Activated naive CD4-positive, alpha-beta T cell treated with anti-CD3 and anti-CD28 coated beads, Interleukin-2, amount 10 ng/mL, durations not matched to agents 5 hours and 36 hours (primary cell): ENCODE data around the gene RAD23A. TPM values are rescaled to one million over a fixed set of nuclear protein-coding genes. Genes with fewer than 3 reads are reported as not detected.

ENCODE experiments used
- microRNA-seq: library from miRNA; unstranded; fragments of <30 nt; microRNA quantifications from one replicate; pipeline ENCODE4 v1.2.0, GENCODE V29; 2022; ENCODE audit warnings: borderline microRNAs expressed, borderline replicate concordance
- total RNA-seq, 2 experiments: library from RNA; stranded (reverse); gene quantifications; one replicate each; pipeline ENCODE4 v1.2.3, GENCODE V29; 2021

The RAD23A gene
- 100 to 1,000 TPM in 1 of 2 experiments, 10 to 100 TPM in 1; 97.6 to 113 TPM for total RNA-seq

DNA sequence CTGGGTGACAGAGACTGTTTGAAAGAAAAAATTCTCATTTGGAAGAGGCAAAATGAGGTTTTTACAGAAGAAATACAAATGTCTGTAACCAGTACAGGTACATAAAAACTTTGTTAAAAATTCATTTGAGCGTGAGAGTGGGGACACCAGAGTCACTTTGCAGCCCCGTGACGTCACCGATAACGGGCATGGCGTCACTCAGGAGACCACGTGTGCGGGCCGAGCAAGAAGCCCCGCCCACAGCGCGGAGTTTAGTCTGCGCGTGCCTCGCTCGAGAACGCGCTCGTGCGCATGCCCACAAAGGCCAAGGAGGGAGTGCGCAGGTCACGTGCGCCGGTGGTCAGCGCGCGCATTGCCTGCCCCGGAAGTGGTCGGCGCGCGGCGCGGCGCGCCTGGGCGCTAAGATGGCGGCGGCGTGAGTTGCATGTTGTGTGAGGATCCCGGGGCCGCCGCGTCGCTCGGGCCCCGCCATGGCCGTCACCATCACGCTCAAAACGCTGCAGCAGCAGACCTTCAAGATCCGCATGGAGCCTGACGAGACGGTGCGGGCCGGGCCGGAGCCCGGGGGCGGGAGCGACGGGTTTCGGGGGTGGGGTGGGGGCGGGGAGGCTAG is at the start of gene RAD23A:
Gene RAD23A (plus strand): TSS at position 384 of the 613 bp plus-strand sequence. CDS start 87 bp downstream, at position 471.

DNA sequence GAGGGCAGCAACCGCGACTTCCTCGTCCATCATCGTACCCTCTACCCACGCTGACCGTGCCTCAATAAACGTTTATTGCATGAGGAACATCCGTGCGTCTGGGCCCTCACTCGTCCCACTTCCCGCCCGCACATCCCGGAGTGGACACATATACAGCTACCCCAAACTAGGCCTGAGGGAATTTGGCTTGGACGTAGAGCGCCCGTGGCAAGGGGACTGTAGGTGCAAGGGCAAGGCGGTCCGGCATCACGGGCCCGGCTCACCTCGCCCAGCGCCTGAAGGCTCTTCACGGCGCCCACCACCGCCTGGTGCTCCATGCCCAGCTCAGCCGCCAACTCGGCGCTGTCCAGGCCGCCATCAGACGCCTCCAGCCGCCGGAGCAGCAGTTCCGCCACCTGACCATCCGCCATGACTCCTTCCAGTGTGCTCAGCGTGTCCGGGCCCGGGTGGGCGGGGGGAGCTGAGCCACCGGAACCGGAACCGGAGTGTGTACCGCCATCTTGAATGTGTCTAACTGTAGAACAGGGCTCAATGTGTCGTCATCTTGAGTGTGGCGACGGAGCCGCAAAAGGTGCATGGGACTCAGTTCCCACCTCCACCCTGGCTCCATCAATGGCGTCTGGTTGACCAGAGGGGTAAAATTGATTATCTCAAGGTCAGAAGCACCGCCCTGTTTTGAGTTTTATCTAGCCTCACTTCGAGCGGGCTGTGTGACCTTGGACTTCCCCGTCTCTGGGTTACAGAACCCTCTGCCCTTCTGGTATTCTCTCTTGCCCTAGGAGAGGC is 12.2 kb upstream of the RAD23A start, which contains the start of gene FARSA:
Gene FARSA (minus strand): TSS at position 425 of the 786 bp plus-strand sequence. CDS start 15 bp downstream, at position 410.

DNA sequence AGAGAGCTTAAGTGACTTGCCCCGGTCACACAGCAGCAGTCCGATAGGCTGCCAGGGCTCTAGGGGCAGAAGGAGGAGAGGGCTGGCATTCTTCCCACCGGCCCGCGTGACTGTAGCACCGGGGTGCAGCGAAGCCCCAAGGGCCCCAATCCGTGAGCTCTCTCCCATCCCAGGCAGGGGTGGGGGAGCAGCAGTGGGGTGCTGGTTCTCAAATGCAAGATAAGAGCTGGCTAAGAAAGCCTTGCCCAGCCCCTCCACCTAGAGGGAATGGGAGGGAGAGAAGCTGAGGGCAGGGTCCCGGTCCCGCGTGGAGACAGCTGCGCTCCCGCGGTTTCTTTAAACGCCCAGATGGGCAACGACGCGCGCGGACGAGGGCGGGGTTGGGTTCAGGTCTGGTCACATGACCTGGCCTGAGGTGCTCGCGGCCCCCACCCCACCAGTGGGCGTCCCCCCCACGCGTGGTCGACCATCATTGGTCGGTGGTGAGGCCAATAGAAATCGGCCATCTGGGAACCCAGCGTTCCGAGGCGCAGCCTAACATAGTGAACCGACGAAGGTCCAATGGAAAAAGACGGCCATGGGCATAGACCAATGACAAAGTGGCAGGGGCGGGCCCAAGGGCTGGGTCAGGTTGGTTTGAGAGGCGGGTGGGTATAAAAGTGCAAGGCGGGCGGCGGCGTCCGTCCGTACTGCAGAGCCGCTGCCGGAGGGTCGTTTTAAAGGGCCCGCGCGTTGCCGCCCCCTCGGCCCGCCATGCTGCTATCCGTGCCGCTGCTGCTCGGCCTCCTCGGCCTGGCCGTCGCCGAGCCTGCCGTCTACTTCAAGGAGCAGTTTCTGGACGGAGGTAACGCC is 7.5 kb upstream of the RAD23A start, which contains the start of gene CALR:
Gene CALR (plus strand): TSS at position 683 of the 852 bp plus-strand sequence. CDS start 71 bp downstream, at position 754.

DNA sequence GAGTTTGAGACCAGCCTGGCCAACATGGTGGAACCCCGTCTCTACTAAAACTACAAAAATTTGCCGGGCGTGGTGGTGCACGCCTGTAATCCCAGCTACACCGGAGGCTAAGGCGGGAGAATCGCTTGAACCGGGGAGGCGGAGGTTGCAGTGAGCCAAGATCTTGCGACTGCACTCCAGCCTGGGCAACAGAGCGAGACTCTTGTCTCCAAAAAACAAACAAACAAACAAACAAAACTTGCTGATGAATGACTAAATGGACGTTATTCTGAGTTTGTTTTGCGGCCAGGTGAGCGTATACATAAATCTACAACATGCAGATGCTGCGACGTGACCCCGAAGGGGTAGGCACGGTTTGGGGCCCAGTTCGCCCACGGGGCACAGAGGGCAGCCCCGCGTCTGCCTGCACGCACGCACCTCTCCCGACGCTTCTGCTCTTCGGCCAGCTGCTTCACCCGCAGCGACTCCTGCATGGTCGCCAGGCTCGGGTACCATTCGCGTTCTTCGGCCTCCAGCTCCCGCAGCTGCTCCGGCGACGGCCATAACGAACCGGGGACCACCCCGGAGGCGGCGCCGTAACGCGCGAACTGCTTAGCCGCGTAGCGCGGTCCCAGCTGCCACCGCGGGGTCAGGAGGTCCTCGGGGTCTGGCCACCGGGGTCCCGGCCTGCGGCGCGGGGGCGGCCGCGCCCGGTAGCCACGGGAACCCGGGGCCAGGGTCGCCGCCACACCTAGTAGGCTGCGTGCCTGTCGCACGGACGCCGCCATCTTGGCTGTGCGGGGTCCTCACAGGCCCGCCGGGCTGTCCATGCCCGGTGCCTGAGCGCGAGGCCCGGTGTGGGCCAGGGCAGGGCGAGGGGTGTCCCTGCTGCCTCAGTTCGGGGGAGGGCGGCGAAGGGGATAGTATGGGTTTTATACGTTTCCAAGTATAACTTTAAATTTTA is 11.1 kb downstream of the RAD23A start, which contains the start of gene GADD45GIP1:
Gene GADD45GIP1 (minus strand): TSS at position 778 of the 943 bp plus-strand sequence. CDS start 11 bp downstream, at position 767.

DNA sequence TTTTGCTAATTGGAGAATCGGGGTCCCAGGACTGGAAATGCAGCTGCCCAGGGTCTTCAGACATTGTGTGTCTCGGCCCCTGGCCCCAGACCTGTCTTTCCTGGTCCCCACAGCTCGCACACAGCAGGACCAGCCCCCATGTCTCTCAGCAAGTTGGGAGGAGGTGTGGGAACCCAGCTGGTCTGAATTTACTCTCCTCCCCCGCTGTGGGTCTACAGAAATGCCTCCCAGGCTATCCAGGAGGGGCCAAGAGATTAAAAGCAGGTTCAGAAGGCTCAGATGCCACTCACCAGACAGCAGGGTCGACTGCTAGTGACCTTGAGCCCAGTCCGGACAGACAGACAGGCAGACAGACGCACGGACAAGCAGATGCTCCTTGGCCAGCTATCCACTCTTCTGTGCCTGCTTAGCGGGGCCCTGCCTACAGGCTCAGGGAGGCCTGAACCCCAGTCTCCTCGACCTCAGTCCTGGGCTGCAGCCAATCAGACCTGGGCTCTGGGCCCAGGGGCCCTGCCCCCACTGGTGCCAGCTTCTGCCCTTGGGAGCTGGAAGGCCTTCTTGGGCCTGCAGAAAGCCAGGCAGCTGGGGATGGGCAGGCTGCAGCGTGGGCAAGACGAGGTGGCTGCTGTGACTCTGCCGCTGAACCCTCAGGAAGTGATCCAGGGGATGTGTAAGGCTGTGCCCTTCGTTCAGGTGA is 23.8 kb downstream of the RAD23A start, which contains the start of gene DAND5:
Gene DAND5 (plus strand): TSS at position 285 of the 697 bp plus-strand sequence. CDS start 85 bp downstream, at position 370.

DNA sequence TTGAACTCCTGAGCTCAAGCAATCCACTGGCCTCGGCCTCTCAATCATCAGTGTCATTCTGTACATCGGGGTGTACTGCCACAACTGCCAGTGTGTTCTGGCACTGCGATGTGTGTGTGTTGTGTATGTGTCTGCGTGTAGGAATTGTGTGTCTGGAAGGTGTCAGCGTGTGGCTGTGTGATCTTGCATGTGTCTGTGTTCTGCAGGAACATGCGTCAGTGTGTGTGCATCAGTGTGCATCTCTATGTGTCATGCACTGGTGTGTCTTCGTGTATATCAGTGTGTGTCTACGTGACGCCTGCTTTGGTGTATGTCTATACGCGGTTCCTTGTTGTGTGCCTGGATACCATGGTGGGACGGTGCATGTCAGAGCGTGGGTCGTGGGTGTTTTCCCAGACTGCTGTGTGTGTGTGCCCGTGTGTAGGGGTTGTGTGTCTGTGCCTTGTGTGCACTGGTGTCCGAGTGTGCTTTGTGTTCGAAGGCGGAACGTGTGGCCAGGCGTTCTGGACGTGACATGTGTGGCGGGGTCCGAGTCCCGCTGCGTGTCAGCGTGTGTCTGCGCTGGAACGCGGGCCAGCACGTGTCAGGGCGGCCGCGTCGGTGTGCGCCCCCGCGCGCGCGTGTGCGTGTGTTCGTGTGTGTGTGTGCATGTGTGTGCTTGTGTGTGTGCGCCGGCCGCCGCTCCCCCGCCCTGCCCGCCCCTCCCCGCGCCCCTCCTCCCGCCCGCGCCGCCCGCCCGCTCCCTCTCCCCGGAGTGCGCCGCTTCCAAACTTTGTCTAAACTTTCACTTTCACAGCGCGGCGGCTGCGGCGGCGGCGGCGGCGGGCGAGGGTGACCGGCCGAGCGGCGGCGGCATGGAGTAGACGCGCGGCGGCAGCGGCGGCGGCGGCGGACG is 49.3 kb downstream of the RAD23A start, which contains the start of gene NFIX:
Gene NFIX (plus strand): TSS at position 775 of the 895 bp plus-strand sequence. CDS start 363 bp downstream, outside the sequence.

Small RNA genes lying within 50 kb of the gene (microRNA-seq; reads per million reads assigned to microRNA genes)
- not detected for gene MIR5695
- not detected for gene MIR6515

Other genes starting within 250 kb of the RAD23A start
- 1 to 10 TPM; 5.3 to 6.6 TPM for gene FBXW9, start 249.2 kb upstream of the RAD23A start, total RNA-seq
- gene TNPO2, start 221.9 kb upstream of the RAD23A start, total RNA-seq: 10 to 100 TPM; 62.6 to 63.7 TPM
- 100 to 1,000 TPM; 221 to 228 TPM for gene TRIR, start 211.2 kb upstream of the RAD23A start, total RNA-seq
- 10 to 100 TPM; 52.4 to 55.0 TPM for gene GET3, start 208.4 kb upstream of the RAD23A start, total RNA-seq
- gene BEST2, start 194.1 kb upstream of the RAD23A start, total RNA-seq: not detected
- gene HOOK2, start 170.3 kb upstream of the RAD23A start, total RNA-seq: 10 to 100 TPM; 19.6 to 20.2 TPM
- 10 to 100 TPM; 90.6 to 96.0 TPM for gene JUNB, start 154.4 kb upstream of the RAD23A start, total RNA-seq
- gene PRDX2, start 144.1 kb upstream of the RAD23A start, total RNA-seq: 100 to 1,000 TPM; 245 to 256 TPM
- 10 to 100 TPM; 12.6 to 18.2 TPM for gene THSD8, start 143.8 kb upstream of the RAD23A start, total RNA-seq
- gene RNASEH2A, start 139.3 kb upstream of the RAD23A start, total RNA-seq: 10 to 100 TPM; 28.5 to 30.9 TPM
- gene RTBDN, start 111.3 kb upstream of the RAD23A start, total RNA-seq: not detected
- gene MAST1, start 107.3 kb upstream of the RAD23A start, total RNA-seq: under 1 TPM; 0.53 to 0.88 TPM
- gene DNASE2, start 64.4 kb upstream of the RAD23A start, total RNA-seq: 10 to 100 TPM; 29.4 to 30.0 TPM
- under 1 TPM in 1 of 2 experiments, not detected in 1; 0.14 TPM for gene KLF1, start 58.7 kb upstream of the RAD23A start, total RNA-seq
- 10 to 100 TPM; 39.0 to 42.7 TPM for gene GCDH, start 54.7 kb upstream of the RAD23A start, total RNA-seq
- 1 to 10 TPM; 3.1 to 5.1 TPM for gene SYCE2, start 26.6 kb upstream of the RAD23A start, total RNA-seq
- 10 to 100 TPM; 72.4 to 77.0 TPM for gene FARSA, start 12.2 kb upstream of the RAD23A start, total RNA-seq
- 100 to 1,000 TPM; 591 to 596 TPM for gene CALR, start 7.3 kb upstream of the RAD23A start, total RNA-seq
- 10 to 100 TPM; 13.9 to 18.0 TPM for gene GADD45GIP1, start 11.4 kb downstream of the RAD23A start, total RNA-seq
- under 1 TPM; 0.24 to 0.25 TPM for gene DAND5, start 23.7 kb downstream of the RAD23A start, total RNA-seq
- 1 to 10 TPM; 1.7 to 3.0 TPM for gene NFIX, start 49.6 kb downstream of the RAD23A start, total RNA-seq
- gene LYL1, start 157.0 kb downstream of the RAD23A start, total RNA-seq: 1 to 10 TPM; 9.0 to 9.1 TPM
- gene TRMT1, start 170.9 kb downstream of the RAD23A start, total RNA-seq: 10 to 100 TPM; 51.6 to 52.8 TPM
- gene NACC1, start 172.4 kb downstream of the RAD23A start, total RNA-seq: 10 to 100 TPM; 50.2 to 54.4 TPM
- gene STX10, start 204.5 kb downstream of the RAD23A start, total RNA-seq: 10 to 100 TPM; 63.4 to 66.9 TPM
- gene IER2, start 204.5 kb downstream of the RAD23A start, total RNA-seq: 100 to 1,000 TPM; 203 to 208 TPM